VCaP (cell line): ENCODE data around the gene TENM4.

ENCODE experiments used
- H3K27ac ChIP-seq: fragments of 450-650 bp; 2 replicates; pipeline ENCODE4 v1.5.1; 2017
- CTCF ChIP-seq: fragments of 450-650 bp; conservative IDR thresholded peaks from 2 replicates; pipeline ENCODE4 v1.5.1; 2017; ENCODE audit warnings: mild to moderate bottlenecking, moderate library complexity

TENM4 gene

DNA sequence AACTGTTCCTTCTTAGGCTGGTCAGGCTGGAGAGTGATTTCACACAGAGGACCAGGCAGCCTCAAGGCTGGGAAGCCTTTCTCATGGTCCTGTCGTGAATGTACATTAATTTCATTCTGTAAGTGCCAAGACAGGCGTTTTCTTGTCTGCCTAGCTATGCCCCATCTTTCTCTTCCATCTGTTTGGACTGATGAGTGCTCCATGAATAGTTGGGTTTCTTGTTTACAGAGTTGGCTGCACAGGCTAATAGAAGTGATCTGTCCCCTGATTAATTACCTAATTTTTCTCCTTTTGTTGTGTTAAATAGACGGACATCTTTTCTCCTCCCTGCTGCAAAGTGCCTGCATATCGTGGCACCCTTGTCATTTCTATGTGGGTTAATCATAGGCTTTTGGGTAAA is 730.4 kb downstream of the TENM4 start:
- TF ChIP-seq CTCF = no peak
- no peak overlapping the region for H3K27ac ChIP-seq

GRCh38 chr11:78708388-78708787 is 732.4 kb downstream of the TENM4 start:
- no peak for TF ChIP-seq CTCF
- H3K27ac ChIP-seq = no peak overlapping the region

GRCh38 chr11:78706551-78706950 is 734.3 kb downstream of the TENM4 start:
- H3K27ac ChIP-seq = no peak overlapping the region
- no peak for TF ChIP-seq CTCF

GRCh38 chr11:78704811-78705210 is 736.0 kb downstream of the TENM4 start:
- no peak overlapping the region for H3K27ac ChIP-seq
- TF ChIP-seq CTCF = no peak

DNA sequence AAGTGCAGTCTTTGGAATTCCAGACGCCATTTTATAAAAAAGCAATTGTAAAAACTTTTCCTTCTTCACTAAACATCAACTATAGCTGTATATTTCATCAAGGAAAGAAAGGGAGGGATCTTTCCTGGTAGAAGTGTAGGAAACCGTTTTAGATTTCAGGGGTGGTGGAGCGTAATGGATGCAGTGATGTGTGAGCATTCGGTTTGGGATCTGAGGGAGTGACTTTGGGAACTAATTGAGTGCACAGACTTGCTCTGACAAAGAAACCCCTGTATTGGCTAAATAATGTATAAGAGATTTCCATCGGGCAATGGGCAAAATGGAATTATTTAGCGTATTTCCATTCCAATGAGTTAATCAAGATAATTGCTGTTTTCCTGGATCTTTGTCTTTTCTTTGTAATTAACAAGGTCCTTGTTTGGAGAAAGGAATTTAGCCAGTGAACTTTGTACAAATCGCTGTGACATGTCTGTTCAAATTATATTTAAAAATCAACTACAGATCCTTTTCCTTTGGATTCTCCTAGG is 741.2 kb downstream of the TENM4 start:
- no peak overlapping the region for H3K27ac ChIP-seq
- TF ChIP-seq CTCF = no peak

GRCh38 chr11:78698612-78699011 is 742.2 kb downstream of the TENM4 start:
- no peak for TF ChIP-seq CTCF
- no peak overlapping the region for H3K27ac ChIP-seq

- no peak for TF ChIP-seq CTCF
- H3K27ac ChIP-seq = no peak overlapping the region
Observed at GRCh38 chr11:78696177-78696576, 744.7 kb downstream of the TENM4 start.
